Measurements from ENCODE around the gene DPPA3.
"Not testable (repeated sequence)": the region's sequence is repeated elsewhere in the genome, so short reads cannot be mapped to it uniquely, and the experiment has no call there.

Gene DPPA3

DNA sequence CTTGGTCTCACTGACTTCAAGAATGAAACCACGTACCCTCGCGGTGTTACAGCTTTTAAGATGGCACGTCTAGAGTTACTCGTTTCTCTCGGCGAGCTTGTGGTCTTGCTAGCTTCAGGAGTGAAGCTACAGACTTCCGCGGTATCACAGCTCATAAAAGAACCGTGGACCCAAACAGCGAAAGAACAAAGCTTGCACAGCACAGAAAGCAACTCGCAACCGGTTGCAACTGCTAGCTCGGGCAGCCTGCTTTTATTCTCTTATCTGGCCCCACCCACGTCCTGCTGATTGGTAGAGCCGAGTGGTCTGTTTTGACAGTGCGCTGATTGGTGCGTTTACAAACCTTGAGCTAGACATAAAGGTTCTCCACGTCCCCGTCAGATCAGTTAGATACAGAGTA lies 40.2 kb downstream of the DPPA3 start:
- Histone ChIP-seq H2AFZ (ENCODE audit: insufficient read depth, low read length, poor library complexity) (no peak overlapping the region), H4K12ac (ENCODE audit: low read depth, low read length) (no peak overlapping the region), H3K4ac (ENCODE audit: low read depth, low read length) (no peak overlapping the region), H2BK5ac (ENCODE audit: low read depth, low read length, poor library complexity) (no peak overlapping the region), H3K9ac (ENCODE audit: low read length) (no peak overlapping the region), H2BK120ac (ENCODE audit: insufficient read depth, low read length, poor library complexity) (no peak overlapping the region), H3K9me3 (ENCODE audit: insufficient read depth, low read depth, low read length) (no peaks in the 10 kb centered on the region), H4K91ac (ENCODE audit: low read depth, low read length) (no peak overlapping the region), H2BK12ac (ENCODE audit: low read length) (no peak overlapping the region), H3K18ac (ENCODE audit: low read length) (no peak overlapping the region), H3K27me3 (ENCODE audit: insufficient read depth, low read length) (no peaks in the 10 kb centered on the region), H3K4me1 (ENCODE audit: control insufficient read depth in 1 of 2, insufficient read depth in 2 of 2, low read length in 2 of 2) (peaks cover 0 to 2% of the 10 kb centered on the region in 2 experiments), H3K27ac (ENCODE audit: low read depth, low read length) (no peak overlapping the region), H2AK5ac (ENCODE audit: low read length) (no peak overlapping the region), H4K8ac (ENCODE audit: low read depth, low read length) (no peak overlapping the region), H3K23ac (ENCODE audit: low read length) (no peak overlapping the region), H3K79me2 (ENCODE audit: control insufficient read depth, insufficient read depth, low read length, poor library complexity) (no peaks in the 10 kb centered on the region), H3K14ac (ENCODE audit: low read length) (no peak overlapping the region), H3K4me3 (ENCODE audit: low read depth, low read length) (no peak overlapping the region), H3K79me1 (ENCODE audit: low read length) (no peaks in the 10 kb centered on the region), H3K36me3 (ENCODE audit: control insufficient read depth in 1 of 2, insufficient read depth in 2 of 2, low read length in 2 of 2) (no peaks in the 10 kb centered on the region), H3K4me2 (ENCODE audit: low read length) (no peak overlapping the region)
- no CpG with 5 or more reads among the region's 20 CpGs for WGBS (ENCODE audit: extremely low coverage, insufficient coverage, insufficient read length)
- DNase-seq: no peak

GRCh38 chr12:7751941-7752922 lies 41.0 kb downstream of the DPPA3 start:
- H3K14ac ChIP-seq (ENCODE audit: low read length); DNase-seq; H2BK12ac ChIP-seq (ENCODE audit: low read length); H2BK120ac ChIP-seq (ENCODE audit: insufficient read depth, low read length, poor library complexity); H3K27ac ChIP-seq (ENCODE audit: low read depth, low read length); H3K79me1 ChIP-seq (ENCODE audit: low read length); H3K18ac ChIP-seq (ENCODE audit: low read length); H3K23ac ChIP-seq (ENCODE audit: low read length); H3K4me2 ChIP-seq (ENCODE audit: low read length); H2AK5ac ChIP-seq (ENCODE audit: low read length); H3K9ac ChIP-seq (ENCODE audit: low read length); H3K36me3 ChIP-seq (ENCODE audit: control insufficient read depth in 1 of 2, insufficient read depth in 2 of 2, low read length in 2 of 2); H3K9me3 ChIP-seq (ENCODE audit: insufficient read depth, low read depth, low read length); H4K12ac ChIP-seq (ENCODE audit: low read depth, low read length); H4K91ac ChIP-seq (ENCODE audit: low read depth, low read length); H4K8ac ChIP-seq (ENCODE audit: low read depth, low read length); H3K27me3 ChIP-seq (ENCODE audit: insufficient read depth, low read length); H2BK5ac ChIP-seq (ENCODE audit: low read depth, low read length, poor library complexity); H3K4me1 ChIP-seq (ENCODE audit: control insufficient read depth in 1 of 2, insufficient read depth in 2 of 2, low read length in 2 of 2); H3K4me3 ChIP-seq (ENCODE audit: low read depth, low read length); H3K4ac ChIP-seq (ENCODE audit: low read depth, low read length); H3K79me2 ChIP-seq (ENCODE audit: control insufficient read depth, insufficient read depth, low read length, poor library complexity); H2AFZ ChIP-seq (ENCODE audit: insufficient read depth, low read length, poor library complexity): not testable (repeated sequence)
- WGBS (ENCODE audit: extremely low coverage, insufficient coverage, insufficient read length): no CpG with 5 or more reads among the region's 48 CpGs

GRCh38 chr12:7755668-7756067 lies 44.4 kb downstream of the DPPA3 start:
- H3K9me3 ChIP-seq (ENCODE audit: insufficient read depth, low read depth, low read length); H3K23ac ChIP-seq (ENCODE audit: low read length); H3K79me2 ChIP-seq (ENCODE audit: control insufficient read depth, insufficient read depth, low read length, poor library complexity); H3K27ac ChIP-seq (ENCODE audit: low read depth, low read length); H3K4me3 ChIP-seq (ENCODE audit: low read depth, low read length); H3K79me1 ChIP-seq (ENCODE audit: low read length); H3K4me2 ChIP-seq (ENCODE audit: low read length); H4K8ac ChIP-seq (ENCODE audit: low read depth, low read length); H4K91ac ChIP-seq (ENCODE audit: low read depth, low read length); H2AFZ ChIP-seq (ENCODE audit: insufficient read depth, low read length, poor library complexity); H3K36me3 ChIP-seq (ENCODE audit: control insufficient read depth in 1 of 2, insufficient read depth in 2 of 2, low read length in 2 of 2); H2BK5ac ChIP-seq (ENCODE audit: low read depth, low read length, poor library complexity); H2AK5ac ChIP-seq (ENCODE audit: low read length); H3K18ac ChIP-seq (ENCODE audit: low read length); H3K27me3 ChIP-seq (ENCODE audit: insufficient read depth, low read length); H3K9ac ChIP-seq (ENCODE audit: low read length); H4K12ac ChIP-seq (ENCODE audit: low read depth, low read length); H3K4me1 ChIP-seq (ENCODE audit: control insufficient read depth in 1 of 2, insufficient read depth in 2 of 2, low read length in 2 of 2); H2BK12ac ChIP-seq (ENCODE audit: low read length); DNase-seq; H3K4ac ChIP-seq (ENCODE audit: low read depth, low read length); H3K14ac ChIP-seq (ENCODE audit: low read length); H2BK120ac ChIP-seq (ENCODE audit: insufficient read depth, low read length, poor library complexity): not testable (repeated sequence)
- WGBS (ENCODE audit: extremely low coverage, insufficient coverage, insufficient read length): no CpG with 5 or more reads among the region's 9 CpGs

DNA sequence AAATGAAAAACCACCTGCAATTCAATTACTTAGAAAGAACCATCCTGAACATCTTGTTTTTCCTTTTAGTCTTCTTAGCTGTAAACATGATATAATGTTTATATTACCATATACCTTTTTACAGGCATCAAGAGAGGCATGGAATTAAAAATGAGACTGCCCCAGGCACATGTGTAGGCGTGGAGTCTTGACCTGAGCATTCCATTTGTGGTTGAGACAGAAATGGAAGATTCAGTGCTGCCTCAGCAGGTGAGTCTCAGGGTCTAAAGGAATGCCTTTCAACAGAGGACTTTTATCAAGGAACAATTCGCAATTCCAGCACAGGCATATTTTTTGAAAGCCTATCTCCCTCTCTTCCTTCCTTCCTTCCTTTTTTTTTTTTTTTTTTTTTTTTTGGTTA lies 45.8 kb downstream of the DPPA3 start:
- H3K23ac ChIP-seq (ENCODE audit: low read length): no peak overlapping the region
- WGBS (ENCODE audit: extremely low coverage, insufficient coverage, insufficient read length): no CpG with 5 or more reads among the region's 2 CpGs
- no peak overlapping the region for H2BK5ac ChIP-seq (ENCODE audit: low read depth, low read length, poor library complexity)

More for the DNA sequence above, 45.8 kb downstream of the DPPA3 start:
- no peak overlapping the region for H3K27ac ChIP-seq (ENCODE audit: low read depth, low read length)
- H3K4me3 ChIP-seq (ENCODE audit: low read depth, low read length): no peak overlapping the region
- H3K18ac ChIP-seq (ENCODE audit: low read length): no peak overlapping the region
- no peak for DNase-seq
- no peak overlapping the region for H4K8ac ChIP-seq (ENCODE audit: low read depth, low read length)
- no peak overlapping the region for H2BK12ac ChIP-seq (ENCODE audit: low read length)
- H3K4ac ChIP-seq (ENCODE audit: low read depth, low read length): no peak overlapping the region
- H3K4me1 ChIP-seq (ENCODE audit: control insufficient read depth in 1 of 2, insufficient read depth in 2 of 2, low read length in 2 of 2): no peaks in the 10 kb centered on the region
- no peak overlapping the region for H3K9ac ChIP-seq (ENCODE audit: low read length)
- H2BK120ac ChIP-seq (ENCODE audit: insufficient read depth, low read length, poor library complexity): no peak overlapping the region
- no peak overlapping the region for H3K14ac ChIP-seq (ENCODE audit: low read length)
- H3K9me3 ChIP-seq (ENCODE audit: insufficient read depth, low read depth, low read length): no peaks in the 10 kb centered on the region
- no peak overlapping the region for H4K91ac ChIP-seq (ENCODE audit: low read depth, low read length)
- H3K4me2 ChIP-seq (ENCODE audit: low read length): no peak overlapping the region
- H3K27me3 ChIP-seq (ENCODE audit: insufficient read depth, low read length): no peaks in the 10 kb centered on the region
- no peaks in the 10 kb centered on the region for H3K36me3 ChIP-seq (ENCODE audit: control insufficient read depth in 1 of 2, insufficient read depth in 2 of 2, low read length in 2 of 2)
- H3K79me1 ChIP-seq (ENCODE audit: low read length): no peaks in the 10 kb centered on the region
- H2AFZ ChIP-seq (ENCODE audit: insufficient read depth, low read length, poor library complexity): no peak overlapping the region
- H2AK5ac ChIP-seq (ENCODE audit: low read length): no peak overlapping the region
- no peaks in the 10 kb centered on the region for H3K79me2 ChIP-seq (ENCODE audit: control insufficient read depth, insufficient read depth, low read length, poor library complexity)
- H4K12ac ChIP-seq (ENCODE audit: low read depth, low read length): no peak overlapping the region
